ENCODE results near the gene MYO1E.

The MYO1E gene

GRCh38 chr15:59104912-59105732 lies 267.5 kb downstream of the MYO1E start, which contains the start of gene CCNB2:
CCNB2 (plus strand) TSS chr15:59105146; CDS start chr15:59105269, 123 bp downstream.
- TF ChIP-seq CTCF (IDR thresholded peaks at IDR 0.05; ENCODE audit: low read depth, low read length, missing control alignments) = no peak
- peak within 1 kb of the TSS; percentile 37 for H3K27ac ChIP-seq
- in situ Hi-C loops (cut with HindIII; ENCODE audit: low pct_ligation_motif_present, low sequenced_read_pairs) = no loop called here
- H3K4me3 ChIP-seq (ENCODE audit: low read depth, low read length) = peak within 1 kb of the TSS; percentile 94
- DNase-seq = peak; percentile 90
- no peaks in the 10 kb centered on the region for H3K36me3 ChIP-seq (replicated peaks)
- H3K27me3 ChIP-seq (replicated peaks) = no peaks in the 10 kb centered on the region

- in situ Hi-C loops (cut with HindIII; ENCODE audit: low pct_ligation_motif_present, low sequenced_read_pairs) = no loop called here
- no peak for DNase-seq
- peak overlapping the region; percentile 94 for H3K4me3 ChIP-seq (ENCODE audit: low read depth, low read length)
- TF ChIP-seq CTCF (IDR thresholded peaks at IDR 0.05; ENCODE audit: low read depth, low read length, missing control alignments) = no peak
- no peaks in the 10 kb centered on the region for H3K36me3 ChIP-seq (replicated peaks)
- H3K27ac ChIP-seq = peak overlapping the region; percentile 30
- no peaks in the 10 kb centered on the region for H3K27me3 ChIP-seq (replicated peaks)
Observed at GRCh38 chr15:59104602-59104911, 268.1 kb downstream of the MYO1E start.

- no peaks in the 10 kb centered on the region for H3K27me3 ChIP-seq (replicated peaks)
- DNase-seq = no peak
- TF ChIP-seq CTCF (IDR thresholded peaks at IDR 0.05; ENCODE audit: low read depth, low read length, missing control alignments) = no peak
- H3K4me3 ChIP-seq (ENCODE audit: low read depth, low read length) = no peak overlapping the region
- H3K27ac ChIP-seq = no peak overlapping the region
- in situ Hi-C loops (cut with HindIII; ENCODE audit: low pct_ligation_motif_present, low sequenced_read_pairs) = no loop called here
- H3K36me3 ChIP-seq (replicated peaks) = peaks cover 18% of the 10 kb centered on the region
Observed at GRCh38 chr15:59099162-59099685, 273.4 kb downstream of the MYO1E start.

GRCh38 chr15:59096429-59096828 lies 276.2 kb downstream of the MYO1E start:
- H3K36me3 ChIP-seq (replicated peaks) = peaks cover 30% of the 10 kb centered on the region
- DNase-seq = no peak
- no peak overlapping the region for H3K4me3 ChIP-seq (ENCODE audit: low read depth, low read length)
- in situ Hi-C loops (cut with HindIII; ENCODE audit: low pct_ligation_motif_present, low sequenced_read_pairs) = no loop called here
- no peaks in the 10 kb centered on the region for H3K27me3 ChIP-seq (replicated peaks)
- no peak for TF ChIP-seq CTCF (IDR thresholded peaks at IDR 0.05; ENCODE audit: low read depth, low read length, missing control alignments)
- H3K27ac ChIP-seq = no peak overlapping the region

GRCh38 chr15:59094077-59094476 lies 278.6 kb downstream of the MYO1E start:
- Histone ChIP-seq H3K36me3 (replicated peaks) (peaks cover 46% of the 10 kb centered on the region), H3K27me3 (replicated peaks) (no peaks in the 10 kb centered on the region), H3K27ac (no peak overlapping the region)

More at GRCh38 chr15:59094077-59094476, 278.6 kb downstream of the MYO1E start:
- H3K4me3 ChIP-seq (ENCODE audit: low read depth, low read length) = no peak overlapping the region
- DNase-seq = no peak
- in situ Hi-C loops (cut with HindIII; ENCODE audit: low pct_ligation_motif_present, low sequenced_read_pairs) = no loop called here
- TF ChIP-seq CTCF (IDR thresholded peaks at IDR 0.05; ENCODE audit: low read depth, low read length, missing control alignments) = no peak
